Fibroblast of mammary gland (primary cell): ENCODE measurements around the gene ZNRF2.

Experiments used
- DNase-seq: peaks from one replicate; pipeline ENCODE4 v3.0.0-alpha.2; 2010; ENCODE audit warnings: low read depth
- H3K4me3 ChIP-seq: 2 replicates; pipeline ENCODE4 v1.5.1; 2011; ENCODE audit warnings: low read depth, mild to moderate bottlenecking, low read length, moderate library complexity; ENCODE audit not compliant: control insufficient read depth
- CTCF ChIP-seq: conservative IDR thresholded peaks from 2 replicates; pipeline ENCODE4 v1.5.1; 2011; ENCODE audit warnings: low read depth, low read length, inconsistent platforms; ENCODE audit not compliant: control insufficient read depth, insufficient read depth

ZNRF2 gene

GRCh38 chr7:30366606-30367005, 82.2 kb downstream of the ZNRF2 start:
- TF ChIP-seq CTCF = no peak
- no peak overlapping the region for H3K4me3 ChIP-seq

GRCh38 chr7:30367561-30367960, 83.2 kb downstream of the ZNRF2 start:
- DNase-seq = no peak
- no peak for TF ChIP-seq CTCF
- H3K4me3 ChIP-seq = no peak overlapping the region

More at GRCh38 chr7:30366606-30367005, 82.2 kb downstream of the ZNRF2 start:
- DNase-seq = peak; percentile 36

- no peak for TF ChIP-seq CTCF
- H3K4me3 ChIP-seq = no peak overlapping the region
- DNase-seq = no peak
Measured at GRCh38 chr7:30369879-30370278, 85.5 kb downstream of the ZNRF2 start.

- no peak for TF ChIP-seq CTCF
- no peak for DNase-seq
Measured at GRCh38 chr7:30371321-30371720, 86.9 kb downstream of the ZNRF2 start.

GRCh38 chr7:30378275-30378674, 93.9 kb downstream of the ZNRF2 start:
- TF ChIP-seq CTCF = no peak
- no peak overlapping the region for H3K4me3 ChIP-seq
- no peak for DNase-seq

More at GRCh38 chr7:30371321-30371720, 86.9 kb downstream of the ZNRF2 start:
- no peak overlapping the region for H3K4me3 ChIP-seq

GRCh38 chr7:30379131-30379530, 94.7 kb downstream of the ZNRF2 start:
- H3K4me3 ChIP-seq = no peak overlapping the region
- peak; percentile 23 for DNase-seq
- no peak for TF ChIP-seq CTCF

- no peak for TF ChIP-seq CTCF
- H3K4me3 ChIP-seq = no peak overlapping the region
- DNase-seq = no peak
Measured at GRCh38 chr7:30379741-30380140, 95.3 kb downstream of the ZNRF2 start.
